ENCODE results near the gene BARD1. TPM values are rescaled to one million over a fixed set of nuclear protein-coding genes. Genes with fewer than 3 reads are reported as not detected.
A peak's percentile ranks its signal among the peaks of the same experiment; 100 is the strongest.

BARD1 gene
- 47.1 TPM for total RNA-seq

GRCh38 chr2:214808981-214809750 lies at the start of gene BARD1:
Gene BARD1 (minus strand): TSS chr2:214809683. CDS start chr2:214809569, 114 bp downstream.

Small RNA genes lying within 50 kb of the gene (small RNA-seq; reads per million reads assigned to genes)
- 0.36 reads per million, percentile 34 among the genes with 10 or more reads in this experiment for gene SNORA70I

All from diencephalon (tissue), 1 donor.